HEK293T (cell line): ENCODE results near the gene IL10.

ENCODE experiments used
- ARNT ChIP-seq: fragments of 450-650 bp; IDR thresholded peaks from 2 replicates; pipeline ENCODE4 v1.6.1; 2017; ENCODE audit warnings: mild to moderate bottlenecking
- BHLHE40 ChIP-seq: fragments of 450-650 bp; IDR thresholded peaks from 2 replicates; pipeline ENCODE4 v1.6.1; 2016; ENCODE audit warnings: mild to moderate bottlenecking, moderate library complexity, borderline replicate concordance
- CTBP1 ChIP-seq: fragments of 450-650 bp; IDR thresholded peaks from 2 replicates; pipeline ENCODE4 v1.6.1; 2016; ENCODE audit warnings: borderline replicate concordance
- ELF4 ChIP-seq: fragments of 450-650 bp; IDR thresholded peaks from 2 replicates; pipeline ENCODE4 v1.6.1; 2017; ENCODE audit warnings: antibody characterized with exemption
- FOXK2 ChIP-seq: fragments of 450-650 bp; IDR thresholded peaks from 2 replicates; pipeline ENCODE4 v1.6.1; 2016; ENCODE audit warnings: mild to moderate bottlenecking
- FOXM1 ChIP-seq: fragments of 450-650 bp; IDR thresholded peaks from 2 replicates; pipeline ENCODE4 v1.6.1; 2017; ENCODE audit warnings: mild to moderate bottlenecking, borderline replicate concordance
- HDGF ChIP-seq: fragments of 450-650 bp; IDR thresholded peaks from 2 replicates; pipeline ENCODE4 v1.6.1; 2017; ENCODE audit warnings: antibody characterized with exemption, borderline replicate concordance
- LEF1 ChIP-seq: fragments of 450-650 bp; IDR thresholded peaks from 2 replicates; pipeline ENCODE4 v1.6.1; 2017; ENCODE audit warnings: mild to moderate bottlenecking, borderline replicate concordance
- SP1 ChIP-seq: fragments of 450-650 bp; IDR thresholded peaks from 2 replicates; pipeline ENCODE4 v1.6.1; 2017
- SUZ12 ChIP-seq: fragments of 450-650 bp; IDR thresholded peaks from 2 replicates; pipeline ENCODE4 v1.6.1; 2016; ENCODE audit warnings: mild to moderate bottlenecking
- TARDBP ChIP-seq: fragments of 450-650 bp; IDR thresholded peaks from 2 replicates; pipeline ENCODE4 v1.6.1; 2016
- TF ChIP-seq, protein P1 (sequence below): fragments of 450-650 bp; IDR thresholded peaks from 2 replicates; pipeline ENCODE4 v1.6.1; 2016

GRCh38 chr1:206739411-206740076 lies 32.8 kb downstream of the IL10 start:
- TF ChIP-seq HDGF = no peak
- no peak for TF ChIP-seq BHLHE40
- TF ChIP-seq LEF1 = no peak
- no peak for TF ChIP-seq ARNT
- no peak for TF ChIP-seq FOXM1
- TF ChIP-seq, protein P1, sequence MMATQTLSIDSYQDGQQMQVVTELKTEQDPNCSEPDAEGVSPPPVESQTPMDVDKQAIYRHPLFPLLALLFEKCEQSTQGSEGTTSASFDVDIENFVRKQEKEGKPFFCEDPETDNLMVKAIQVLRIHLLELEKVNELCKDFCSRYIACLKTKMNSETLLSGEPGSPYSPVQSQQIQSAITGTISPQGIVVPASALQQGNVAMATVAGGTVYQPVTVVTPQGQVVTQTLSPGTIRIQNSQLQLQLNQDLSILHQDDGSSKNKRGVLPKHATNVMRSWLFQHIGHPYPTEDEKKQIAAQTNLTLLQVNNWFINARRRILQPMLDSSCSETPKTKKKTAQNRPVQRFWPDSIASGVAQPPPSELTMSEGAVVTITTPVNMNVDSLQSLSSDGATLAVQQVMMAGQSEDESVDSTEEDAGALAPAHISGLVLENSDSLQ = no peak
- TF ChIP-seq SUZ12 = no peak
- TF ChIP-seq FOXK2 = no peak
- TF ChIP-seq SP1 = no peak
- TF ChIP-seq ELF4 = no peak
- TF ChIP-seq TARDBP = no peak
- no peak for TF ChIP-seq CTBP1
